Liver (tissue), 9 donors: Measurements from ENCODE around the gene VPS37D. TPM values are rescaled to one million over a fixed set of nuclear protein-coding genes. Genes with fewer than 3 reads are reported as not detected.

ENCODE experiments used
- DNase-seq: peaks from one replicate; pipeline ENCODE4 v3.0.0-alpha.2; 2017; ENCODE audit warnings: low spot score
- H3K27ac ChIP-seq, 2 donors: one replicate each; pipeline ENCODE4 v1.7.0; 2013; ENCODE audit warnings: inconsistent platforms in 2 of 2, low read length in 2 of 2, control low read depth in 1 of 2, low read depth in 1 of 2, mild to moderate bottlenecking in 1 of 2
- H3K27me3 ChIP-seq, 4 donors: one replicate each; pipeline versions ENCODE4 v1.6.1 to v1.7.0; 2013; ENCODE audit warnings: low read length in 3 of 4, inconsistent platforms in 1 of 4, mild to moderate bottlenecking in 1 of 4, moderate library complexity in 1 of 4; ENCODE audit not compliant: control insufficient read depth in 4 of 4, insufficient read depth in 4 of 4
- H3K36me3 ChIP-seq, 4 donors: one replicate each; pipeline versions ENCODE4 v1.6.1 to v1.7.0; 2013; ENCODE audit warnings: low read length in 3 of 4, mild to moderate bottlenecking in 3 of 4, low read depth in 1 of 4, moderate library complexity in 1 of 4; ENCODE audit not compliant: control insufficient read depth in 4 of 4, insufficient read depth in 3 of 4
- H3K4me1 ChIP-seq, 4 donors: one replicate each; pipeline versions ENCODE4 v1.6.1 to v1.7.0; 2013; ENCODE audit warnings: low read length in 3 of 4, mild to moderate bottlenecking in 3 of 4, moderate library complexity in 1 of 4; ENCODE audit not compliant: control insufficient read depth in 4 of 4, insufficient read depth in 4 of 4
- H3K4me3 ChIP-seq, 3 donors: one replicate each; pipeline versions ENCODE4 v1.6.1 to v1.7.0; 2013; ENCODE audit warnings: low read length in 3 of 3, control low read depth in 1 of 3, low read depth in 1 of 3, mild to moderate bottlenecking in 1 of 3
- H3K9ac ChIP-seq, 2 donors: one replicate each; pipeline ENCODE4 v1.7.0; 2013; ENCODE audit warnings: low read length in 2 of 2, mild to moderate bottlenecking in 2 of 2, moderate library complexity in 2 of 2, control low read depth in 1 of 2, low read depth in 1 of 2
- H3K9me3 ChIP-seq, 4 donors: one replicate each; pipeline versions ENCODE4 v1.6.1 to v1.7.0; 2013; ENCODE audit warnings: low read length in 3 of 4; ENCODE audit not compliant: control insufficient read depth in 4 of 4
- ATF3 ChIP-seq: IDR thresholded peaks from 2 replicates; pipeline ENCODE4 v1.6.1; 2016; ENCODE audit warnings: antibody characterized with exemption
- CTCF ChIP-seq: fragments of 150-350 bp; IDR thresholded peaks from 2 replicates; pipeline ENCODE4 v1.5.1; 2017; ENCODE audit warnings: improper control_type of control experiment, low read depth, low read length; ENCODE audit not compliant: missing input control
- EGR1 ChIP-seq, 2 donors: IDR thresholded peaks; 2 replicates each; pipeline ENCODE4 v1.6.1; 2016 to 2018; ENCODE audit warnings: antibody characterized with exemption in 2 of 2, low read depth in 2 of 2
- FOXA1 ChIP-seq: IDR thresholded peaks from 2 replicates; pipeline ENCODE4 v1.6.1; 2016; ENCODE audit warnings: antibody characterized with exemption
- FOXA2 ChIP-seq: IDR thresholded peaks from 2 replicates; pipeline ENCODE4 v1.6.1; 2016; ENCODE audit warnings: antibody characterized with exemption
- GABPA ChIP-seq, 2 donors: IDR thresholded peaks in 1 of 2; conservative IDR thresholded peaks in 1 of 2; 2 replicates each; pipeline ENCODE4 v1.6.1; 2016; ENCODE audit warnings: antibody characterized with exemption in 2 of 2, mild to moderate bottlenecking in 1 of 2, moderate library complexity in 1 of 2
- HNF4A ChIP-seq, 2 donors: conservative IDR thresholded peaks; 2 replicates each; pipeline ENCODE4 v1.6.1; 2016; ENCODE audit warnings: antibody characterized with exemption in 2 of 2, mild to moderate bottlenecking in 2 of 2
- HNF4G ChIP-seq: IDR thresholded peaks from 2 replicates; pipeline ENCODE4 v1.6.1; 2016; ENCODE audit warnings: antibody characterized with exemption
- JUND ChIP-seq, 2 donors: IDR thresholded peaks; 2 replicates each; pipeline ENCODE4 v1.6.1; 2016; ENCODE audit warnings: antibody characterized with exemption in 2 of 2
- MAX ChIP-seq: IDR thresholded peaks from 2 replicates; pipeline ENCODE4 v1.6.1; 2016; ENCODE audit warnings: antibody characterized with exemption
- NR2F2 ChIP-seq: IDR thresholded peaks from 2 replicates; pipeline ENCODE4 v1.6.1; 2016; ENCODE audit warnings: antibody characterized with exemption
- RAD21 ChIP-seq, 2 donors: IDR thresholded peaks; 2 replicates each; pipeline ENCODE4 v1.6.1; 2016; ENCODE audit warnings: antibody characterized with exemption in 2 of 2, mild to moderate bottlenecking in 2 of 2
- REST ChIP-seq: IDR thresholded peaks from 2 replicates; pipeline ENCODE4 v1.6.1; 2016; ENCODE audit warnings: antibody characterized with exemption, mild to moderate bottlenecking
- RXRA ChIP-seq, 2 donors: IDR thresholded peaks; 2 replicates each; pipeline ENCODE4 v1.6.1; 2017 to 2018; ENCODE audit warnings: antibody characterized with exemption in 2 of 2, mild to moderate bottlenecking in 1 of 2
- SP1 ChIP-seq: IDR thresholded peaks from 2 replicates; pipeline ENCODE4 v1.6.1; 2018; ENCODE audit warnings: antibody characterized with exemption, mild to moderate bottlenecking
- TAF1 ChIP-seq: conservative IDR thresholded peaks from 2 replicates; pipeline ENCODE4 v1.6.1; 2016; ENCODE audit warnings: antibody characterized with exemption, mild to moderate bottlenecking
- YY1 ChIP-seq: IDR thresholded peaks from 2 replicates; pipeline ENCODE4 v1.6.1; 2016; ENCODE audit warnings: antibody characterized with exemption, mild to moderate bottlenecking
- ZBTB33 ChIP-seq: IDR thresholded peaks from 2 replicates; pipeline ENCODE4 v1.6.1; 2016; ENCODE audit warnings: antibody characterized with exemption
- WGBS: extraction: QIAGEN DNeasy Blood & Tissue Kit; methylation state at CpG from one replicate; pipeline ENCODE4 v1.1.7; 2013; 5-methylcytosine and 5-hydroxymethylcytosine counted together
- polyA plus RNA-seq, 2 donors: library from polyadenylated mRNA; stranded (reverse) in 1 of 2; unstranded in 1 of 2; fragments of 200-250 nt in 1 of 2; fragments of >200 nt in 1 of 2; fragmentation: Nextera tagmentation in 1 of 2; extraction: Ambion mirVana in 1 of 2; gene quantifications; one replicate each; pipeline versions ENCODE4 v1.2.1 to v1.2.3, GENCODE V29; 2013 to 2015
- total RNA-seq, 2 donors: library from RNA; depleted of rRNA; stranded (reverse); fragments of >200 nt; gene quantifications; one replicate each; pipeline ENCODE4 v1.2.3, GENCODE V29; 2014
- donor health status: healthy.
- donor health status: healthy.
- donor health status: healthy.
- donor health status: healthy.
- donor health status: healthy.

Gene VPS37D
- total and polyA plus RNA-seq, 4 donors = 0.38 to 3.3 (median 1.3) TPM

GRCh38 chr7:73638911-73639310 is 28.7 kb upstream of the VPS37D start:
- no peaks in the 10 kb centered on the region for H3K27me3 ChIP-seq
- TF ChIP-seq YY1 = no peak
- no peak for TF ChIP-seq NR2F2
- TF ChIP-seq RAD21 (IDR thresholded peaks at IDR 0.05) = no peak
- TF ChIP-seq RXRA (IDR thresholded peaks at IDR 0.05) = no peak
- TF ChIP-seq CTCF = no peak
- no peak for TF ChIP-seq JUND (IDR thresholded peaks at IDR 0.05)
- no peak for TF ChIP-seq MAX
- TF ChIP-seq FOXA1 = no peak
- TF ChIP-seq ZBTB33 = no peak
- TF ChIP-seq REST = no peak
- no peak for TF ChIP-seq TAF1
- no peak for TF ChIP-seq ATF3
- no peak for TF ChIP-seq EGR1 (IDR thresholded peaks at IDR 0.05; ENCODE audit: low read depth in 2 of 2)
- no peak for TF ChIP-seq GABPA (IDR thresholded peaks at IDR 0.05 in 1 of 2, conservative IDR thresholded peaks at IDR 0.05 in 1 of 2)
- TF ChIP-seq SP1 = no peak
- TF ChIP-seq HNF4G = no peak
- no peak for TF ChIP-seq FOXA2
- no peak for TF ChIP-seq HNF4A (conservative IDR thresholded peaks at IDR 0.05)
- no peak overlapping the region for H3K4me3 ChIP-seq
- DNase-seq = no peak
- H3K27ac ChIP-seq = no peak overlapping the region
- peaks cover 0 to 2% (median under 1%) of the 10 kb centered on the region in 4 donors for H3K4me1 ChIP-seq
- 48% methylated on average over 3 of the region's 3 CpGs for WGBS
- no peak overlapping the region for H3K9ac ChIP-seq
- H3K9me3 ChIP-seq = peaks cover 0 to 2% (median 1%) of the 10 kb centered on the region in 4 donors
- peaks cover 0 to 2% (median 0%) of the 10 kb centered on the region in 4 donors for H3K36me3 ChIP-seq
